K562 (cell line): ENCODE data around the gene FOSL1. TPM values are rescaled to one million over a fixed set of nuclear protein-coding genes. Genes with fewer than 3 reads are reported as not detected.
A peak's percentile ranks its signal among the peaks of the same experiment; 100 is the strongest.

Experiments
- ADNP ChIP-seq: fragments of 200-800 bp; sonication (Bioruptor generic); IDR thresholded peaks from 2 replicates; pipeline ENCODE4 v1.6.1; 2016; ENCODE audit warnings: missing genetic modification characterization, missing compliant biosample characterization
- DDX20 ChIP-seq: fragments of 450-650 bp; IDR thresholded peaks from 2 replicates; pipeline ENCODE4 v1.6.1; 2016; ENCODE audit warnings: missing genetic modification characterization, low read depth, mild to moderate bottlenecking, missing compliant biosample characterization, moderate library complexity
- PHB ChIP-seq: fragments of 250-450 bp; sonication (Bioruptor Pico); IDR thresholded peaks from 2 replicates; pipeline ENCODE4 v1.5.0; 2021
- STAT5B ChIP-seq: fragments of 250-450 bp; sonication (Bioruptor Pico); IDR thresholded peaks from 2 replicates; pipeline ENCODE4 v1.8.0; 2021; ENCODE audit warnings: mild to moderate bottlenecking, inconsistent platforms
- THRB ChIP-seq: fragments of 450-650 bp; formaldehyde crosslinking; conservative IDR thresholded peaks from 2 replicates; pipeline ENCODE4 v1.4.0; 2022; ENCODE audit warnings: mild to moderate bottlenecking, missing genetic modification characterization
- XRCC5 ChIP-seq: fragments of 200-400 bp; formaldehyde crosslinking; IDR thresholded peaks from 2 replicates; pipeline ENCODE4 v1.6.1; 2017; ENCODE audit warnings: low read depth, mild to moderate bottlenecking, low read length
- ZNF584 ChIP-seq: fragments of 200-800 bp; sonication (Bioruptor generic); IDR thresholded peaks from 2 replicates; pipeline ENCODE4 v1.6.1; 2016; ENCODE audit warnings: low read depth, mild to moderate bottlenecking, missing genetic modification characterization, missing compliant biosample characterization
- ZNF592 ChIP-seq: fragments of 450-650 bp; IDR thresholded peaks from 2 replicates; pipeline ENCODE4 v1.6.1; 2017; ENCODE audit warnings: antibody characterized with exemption, mild to moderate bottlenecking
- polyA plus RNA-seq, 8 experiments: library from polyadenylated mRNA; depleted of rRNA in 4 of 8; stranded (reverse) in 5 of 8; unstranded in 3 of 8; fragments of >200 nt; fragmentation: Nextera tagmentation in 2 of 8; fragmentation: Illumina TruSeq in 1 of 8; extraction: Ambion mirVana in 2 of 8; extraction: Trizol in 1 of 8; gene quantifications; 2 replicates each; pipeline versions ENCODE4 v1.2.1 to v1.2.3, GENCODE V29; 2011 to 2014; ENCODE audit warnings: inconsistent platforms in 1 of 8, missing spikeins in 1 of 8
- total RNA-seq, 7 experiments: library from RNA; depleted of rRNA in 6 of 7; stranded (reverse); fragments of >200 nt in 6 of 7; fragmentation: Illumina TruSeq in 2 of 7; extraction: Trizol in 2 of 7; gene quantifications; 2 replicates each; pipeline versions ENCODE4 v1.2.1 to v1.2.3, GENCODE V29; 2011 to 2021; ENCODE audit warnings: low replicate concordance in 1 of 7
- TF ChIP-seq, protein P1 (sequence below): fragments of 250-450 bp; sonication (Bioruptor Pico); IDR thresholded peaks from 2 replicates; pipeline ENCODE4 v1.4.0; 2020
- TF ChIP-seq, protein P2 (sequence below): fragments of 250-450 bp; sonication (Bioruptor Pico); IDR thresholded peaks from 2 replicates; pipeline ENCODE4 v1.8.0; 2022; ENCODE audit warnings: inconsistent platforms, mild to moderate bottlenecking, moderate library complexity, borderline replicate concordance
- TF ChIP-seq, protein P3 (sequence below): IDR thresholded peaks from 2 replicates; pipeline ENCODE4 v1.6.1; 2012; ENCODE audit warnings: low read depth, low read length, improper control_type of control experiment, borderline replicate concordance

Gene FOSL1
- total and polyA plus RNA-seq, 9 of the 15 experiments (the other 6 are each of a cell fraction or from before 2014, with no cell fraction given): 3.5 to 39.6 (median 10.0) TPM

GRCh38 chr11:65890324-65891218, 9.6 kb downstream of the FOSL1 start, which contains the start of gene CCDC85B (continued):
- no peak for TF ChIP-seq DDX20 (tag)
- TF ChIP-seq ZNF592: peak; percentile 93
- no peak for TF ChIP-seq PHB
- TF ChIP-seq ZNF584 (CRISPR knock-in tag): no peak
- no peak for TF ChIP-seq THRB (CRISPR knock-in tag)
- no peak for TF ChIP-seq STAT5B
- TF ChIP-seq, protein P1, sequence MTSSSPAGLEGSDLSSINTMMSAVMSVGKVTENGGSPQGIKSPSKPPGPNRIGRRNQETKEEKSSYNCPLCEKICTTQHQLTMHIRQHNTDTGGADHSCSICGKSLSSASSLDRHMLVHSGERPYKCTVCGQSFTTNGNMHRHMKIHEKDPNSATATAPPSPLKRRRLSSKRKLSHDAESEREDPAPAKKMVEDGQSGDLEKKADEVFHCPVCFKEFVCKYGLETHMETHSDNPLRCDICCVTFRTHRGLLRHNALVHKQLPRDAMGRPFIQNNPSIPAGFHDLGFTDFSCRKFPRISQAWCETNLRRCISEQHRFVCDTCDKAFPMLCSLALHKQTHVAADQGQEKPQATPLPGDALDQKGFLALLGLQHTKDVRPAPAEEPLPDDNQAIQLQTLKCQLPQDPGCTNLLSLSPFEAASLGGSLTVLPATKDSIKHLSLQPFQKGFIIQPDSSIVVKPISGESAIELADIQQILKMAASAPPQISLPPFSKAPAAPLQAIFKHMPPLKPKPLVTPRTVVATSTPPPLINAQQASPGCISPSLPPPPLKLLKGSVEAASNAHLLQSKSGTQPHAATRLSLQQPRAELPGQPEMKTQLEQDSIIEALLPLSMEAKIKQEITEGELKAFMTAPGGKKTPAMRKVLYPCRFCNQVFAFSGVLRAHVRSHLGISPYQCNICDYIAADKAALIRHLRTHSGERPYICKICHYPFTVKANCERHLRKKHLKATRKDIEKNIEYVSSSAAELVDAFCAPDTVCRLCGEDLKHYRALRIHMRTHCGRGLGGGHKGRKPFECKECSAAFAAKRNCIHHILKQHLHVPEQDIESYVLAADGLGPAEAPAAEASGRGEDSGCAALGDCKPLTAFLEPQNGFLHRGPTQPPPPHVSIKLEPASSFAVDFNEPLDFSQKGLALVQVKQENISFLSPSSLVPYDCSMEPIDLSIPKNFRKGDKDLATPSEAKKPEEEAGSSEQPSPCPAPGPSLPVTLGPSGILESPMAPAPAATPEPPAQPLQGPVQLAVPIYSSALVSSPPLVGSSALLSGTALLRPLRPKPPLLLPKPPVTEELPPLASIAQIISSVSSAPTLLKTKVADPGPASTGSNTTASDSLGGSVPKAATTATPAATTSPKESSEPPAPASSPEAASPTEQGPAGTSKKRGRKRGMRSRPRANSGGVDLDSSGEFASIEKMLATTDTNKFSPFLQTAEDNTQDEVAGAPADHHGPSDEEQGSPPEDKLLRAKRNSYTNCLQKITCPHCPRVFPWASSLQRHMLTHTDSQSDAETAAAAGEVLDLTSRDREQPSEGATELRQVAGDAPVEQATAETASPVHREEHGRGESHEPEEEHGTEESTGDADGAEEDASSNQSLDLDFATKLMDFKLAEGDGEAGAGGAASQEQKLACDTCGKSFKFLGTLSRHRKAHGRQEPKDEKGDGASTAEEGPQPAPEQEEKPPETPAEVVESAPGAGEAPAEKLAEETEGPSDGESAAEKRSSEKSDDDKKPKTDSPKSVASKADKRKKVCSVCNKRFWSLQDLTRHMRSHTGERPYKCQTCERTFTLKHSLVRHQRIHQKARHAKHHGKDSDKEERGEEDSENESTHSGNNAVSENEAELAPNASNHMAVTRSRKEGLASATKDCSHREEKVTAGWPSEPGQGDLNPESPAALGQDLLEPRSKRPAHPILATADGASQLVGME (CRISPR knock-in tag): peak; percentile 90; the same call in 1 of the 2 replicates
- TF ChIP-seq ADNP (tag): no peak
- TF ChIP-seq, protein P2, sequence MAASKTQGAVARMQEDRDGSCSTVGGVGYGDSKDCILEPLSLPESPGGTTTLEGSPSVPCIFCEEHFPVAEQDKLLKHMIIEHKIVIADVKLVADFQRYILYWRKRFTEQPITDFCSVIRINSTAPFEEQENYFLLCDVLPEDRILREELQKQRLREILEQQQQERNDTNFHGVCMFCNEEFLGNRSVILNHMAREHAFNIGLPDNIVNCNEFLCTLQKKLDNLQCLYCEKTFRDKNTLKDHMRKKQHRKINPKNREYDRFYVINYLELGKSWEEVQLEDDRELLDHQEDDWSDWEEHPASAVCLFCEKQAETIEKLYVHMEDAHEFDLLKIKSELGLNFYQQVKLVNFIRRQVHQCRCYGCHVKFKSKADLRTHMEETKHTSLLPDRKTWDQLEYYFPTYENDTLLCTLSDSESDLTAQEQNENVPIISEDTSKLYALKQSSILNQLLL (CRISPR knock-in tag): no peak
- no peak for TF ChIP-seq XRCC5
- TF ChIP-seq, protein P3, sequence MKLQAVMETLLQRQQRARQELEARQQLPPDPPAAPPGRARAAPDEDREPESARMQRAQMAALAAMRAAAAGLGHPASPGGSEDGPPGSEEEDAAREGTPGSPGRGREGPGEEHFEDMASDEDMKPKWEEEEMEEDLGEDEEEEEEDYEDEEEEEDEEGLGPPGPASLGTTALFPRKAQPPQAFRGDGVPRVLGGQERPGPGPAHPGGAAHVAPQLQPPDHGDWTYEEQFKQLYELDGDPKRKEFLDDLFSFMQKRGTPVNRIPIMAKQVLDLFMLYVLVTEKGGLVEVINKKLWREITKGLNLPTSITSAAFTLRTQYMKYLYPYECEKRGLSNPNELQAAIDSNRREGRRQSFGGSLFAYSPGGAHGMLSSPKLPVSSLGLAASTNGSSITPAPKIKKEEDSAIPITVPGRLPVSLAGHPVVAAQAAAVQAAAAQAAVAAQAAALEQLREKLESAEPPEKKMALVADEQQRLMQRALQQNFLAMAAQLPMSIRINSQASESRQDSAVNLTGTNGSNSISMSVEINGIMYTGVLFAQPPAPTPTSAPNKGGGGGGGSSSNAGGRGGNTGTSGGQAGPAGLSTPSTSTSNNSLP: no peak
